Measurements from ENCODE around the gene KIF17.
A peak's percentile ranks its signal among the peaks of the same experiment; 100 is the strongest.

KIF17 gene

DNA sequence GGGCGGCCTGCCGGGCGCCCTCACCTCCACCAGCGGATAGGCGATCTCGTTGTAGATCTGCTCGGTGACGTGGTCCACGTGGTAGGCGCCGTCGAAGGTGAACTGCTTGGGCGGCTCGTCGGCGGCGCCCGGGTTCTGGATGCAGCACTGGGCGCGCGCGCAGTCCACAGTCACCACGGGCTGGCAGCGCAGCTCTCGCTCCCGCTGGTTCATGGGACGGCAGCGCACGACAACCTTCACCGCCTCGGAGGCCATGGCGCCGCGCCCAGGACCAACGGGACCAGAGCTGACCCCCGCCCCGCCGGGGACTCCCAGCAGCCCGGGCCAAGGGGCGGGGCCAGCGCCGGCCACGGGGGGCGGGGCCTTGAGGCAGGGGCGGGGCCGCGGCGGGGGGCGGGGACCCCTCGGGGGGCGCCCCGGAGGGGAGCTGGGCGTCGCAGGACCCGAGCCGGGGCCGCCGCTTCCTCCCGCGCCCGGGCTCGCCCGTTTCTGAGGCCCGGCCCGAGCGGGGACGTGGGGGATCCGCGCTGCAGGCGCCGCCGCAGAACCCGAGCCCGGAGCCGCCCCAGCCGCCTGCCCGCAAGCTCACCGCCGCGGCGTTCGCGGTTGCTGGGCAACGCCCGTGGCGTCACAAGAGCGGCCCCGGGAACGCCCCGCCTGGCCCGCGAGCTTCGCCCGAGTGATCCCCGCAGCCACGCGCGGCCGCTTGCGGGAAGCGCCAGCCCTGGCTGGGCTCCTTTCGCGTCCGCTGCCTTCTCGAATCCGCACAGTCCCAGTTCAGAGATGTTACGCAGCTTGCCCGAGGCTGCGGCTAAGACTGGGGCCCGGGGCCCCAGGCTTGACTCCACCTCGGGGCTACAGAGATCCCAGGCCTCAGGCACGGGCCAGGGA, at the start of gene KIF17:
Gene KIF17 (minus strand): TSS at position 556 of the 891 bp plus-strand sequence. CDS start 301 bp downstream, at position 255.
- DNase-seq, result peak; percentile 47 to 75

DNA sequence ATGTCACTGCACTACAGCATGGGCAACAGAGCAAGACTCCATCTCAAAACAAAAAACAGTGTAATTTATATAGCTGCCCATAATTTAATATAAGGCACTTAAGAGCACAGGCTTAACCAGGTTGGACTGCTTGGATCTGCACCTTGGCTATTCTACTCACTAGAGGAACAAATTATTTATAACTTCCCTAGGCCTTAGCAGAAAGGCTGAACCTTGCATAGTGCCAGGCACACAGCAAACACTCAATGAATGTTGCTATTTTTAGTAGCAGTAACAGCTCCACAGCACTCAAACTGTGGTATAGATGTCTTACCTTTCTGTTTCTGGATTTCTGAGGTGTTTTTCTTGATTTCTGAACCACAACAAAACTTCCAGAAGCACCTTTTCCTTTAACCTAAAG, 49.5 kb upstream of the KIF17 start:
- no peak for DNase-seq

DNA sequence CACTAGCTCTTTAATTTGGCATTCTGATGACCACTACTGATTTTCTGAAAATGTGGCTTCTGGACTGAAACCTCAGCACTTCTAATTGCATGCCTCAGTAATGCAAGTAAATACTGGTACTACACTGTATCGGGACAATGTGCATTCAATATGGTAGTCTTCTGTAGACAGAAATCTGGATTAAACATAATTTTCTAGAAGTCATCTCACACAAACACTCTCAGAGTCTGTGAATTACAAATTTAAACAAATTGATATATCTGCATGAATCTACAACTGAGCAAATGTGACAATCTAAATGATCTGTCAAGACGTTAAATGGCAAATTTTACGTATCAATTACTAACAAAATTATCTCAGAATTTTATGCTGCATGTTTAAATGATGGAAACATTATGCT, 45.6 kb upstream of the KIF17 start:
- DNase-seq, result no peak

DNA sequence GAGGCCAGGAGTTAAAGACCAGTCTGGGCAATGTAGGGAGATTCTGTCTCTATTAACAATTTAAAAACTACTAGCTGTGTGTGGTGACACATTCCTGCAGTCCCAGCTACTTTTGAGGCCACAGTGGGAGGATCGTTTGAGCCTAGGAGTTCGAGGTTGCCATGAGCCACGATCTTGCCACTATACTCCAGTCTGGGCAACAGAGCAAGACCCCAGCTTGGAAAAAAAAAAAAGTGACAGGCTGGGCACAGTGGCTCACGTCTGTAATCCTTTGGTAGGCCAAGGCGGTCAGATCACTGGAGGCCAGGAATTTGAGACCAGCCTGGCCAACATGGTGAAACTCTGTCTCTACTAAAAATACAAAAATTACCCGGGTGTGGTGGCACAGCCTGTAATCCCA, 42.5 kb upstream of the KIF17 start:
- no peak for DNase-seq

DNA sequence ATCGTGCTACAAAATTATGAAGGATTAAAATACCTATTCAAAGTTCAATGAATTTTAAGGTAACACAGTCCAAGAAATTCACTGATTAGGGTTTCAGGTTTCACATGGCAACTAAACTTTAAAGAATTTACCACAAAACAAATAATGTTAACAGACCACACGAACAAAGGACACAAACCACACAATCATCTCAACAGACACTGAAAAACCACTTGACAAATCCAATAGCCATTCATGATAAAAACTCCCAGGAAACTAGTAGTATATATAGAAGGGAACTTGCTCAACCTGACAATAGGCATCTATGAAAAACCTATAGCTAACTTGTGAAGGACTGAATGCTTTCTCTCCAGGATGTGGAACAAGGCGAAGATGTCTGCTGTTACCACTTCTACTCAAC, 35.8 kb upstream of the KIF17 start:
- DNase-seq, result no peak

DNA sequence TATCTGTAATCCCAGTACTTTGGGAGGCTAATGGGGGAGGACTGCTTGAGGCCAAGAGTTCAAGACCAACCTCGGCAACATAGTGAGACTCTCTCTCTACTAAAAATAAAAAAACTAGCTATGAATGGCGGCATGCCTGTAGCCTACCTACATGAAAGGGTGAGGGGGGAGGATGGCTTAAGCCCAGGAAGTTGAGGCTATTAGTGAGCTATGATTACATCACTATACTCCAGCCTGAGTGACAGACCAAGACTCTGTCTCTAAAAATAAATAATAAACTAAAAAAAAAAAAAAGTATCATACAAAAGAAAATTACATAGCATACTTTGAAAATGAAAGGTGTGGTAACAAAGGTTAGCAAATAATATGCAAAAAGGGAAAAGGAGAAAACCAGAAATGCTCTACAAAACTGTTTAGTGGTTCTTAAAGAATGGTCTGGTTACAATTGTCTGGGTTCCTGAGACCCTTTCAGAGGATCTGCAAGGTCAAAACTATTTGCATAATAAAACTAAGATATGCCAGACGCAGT, 33.7 kb upstream of the KIF17 start:
- no peak for DNase-seq

DNA sequence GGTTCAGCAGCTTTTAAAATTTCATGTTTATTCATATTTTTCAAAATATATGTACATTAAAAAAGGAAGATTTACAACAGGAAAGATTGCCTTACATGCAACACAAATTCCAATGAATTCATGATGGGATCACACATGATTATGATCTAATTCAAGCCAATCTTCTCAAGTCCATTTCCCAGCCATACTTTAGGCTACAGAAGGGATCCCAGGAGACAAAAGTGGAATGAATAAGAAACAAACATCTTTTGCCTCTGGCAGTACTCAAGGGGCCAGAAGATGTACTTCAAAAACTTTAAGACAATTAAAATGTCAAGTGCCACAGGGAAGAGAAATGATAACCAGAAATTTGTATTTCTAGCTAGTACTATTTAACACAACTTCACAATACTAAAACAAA, 24.9 kb upstream of the KIF17 start:
- no peak for DNase-seq

DNA sequence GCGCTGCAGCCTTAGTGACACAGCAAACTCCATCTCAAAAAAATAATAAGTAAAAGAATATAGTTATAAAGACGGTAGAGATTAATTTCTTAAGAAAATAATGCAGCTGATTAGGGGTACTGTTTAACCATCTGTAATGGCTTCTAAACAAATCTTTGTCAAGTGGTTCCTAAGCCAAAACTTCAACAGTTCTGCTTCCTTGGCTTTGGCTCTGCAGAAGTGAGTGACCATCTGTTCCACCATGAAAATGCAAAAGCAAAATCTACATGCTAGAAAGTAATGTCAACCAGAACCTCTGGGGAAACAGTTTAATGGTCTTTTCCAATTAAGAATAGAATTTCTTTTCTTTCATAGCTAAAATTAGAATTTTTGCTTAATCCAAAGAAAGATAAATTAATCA, 23.0 kb upstream of the KIF17 start:
- no peak for DNase-seq

DNA sequence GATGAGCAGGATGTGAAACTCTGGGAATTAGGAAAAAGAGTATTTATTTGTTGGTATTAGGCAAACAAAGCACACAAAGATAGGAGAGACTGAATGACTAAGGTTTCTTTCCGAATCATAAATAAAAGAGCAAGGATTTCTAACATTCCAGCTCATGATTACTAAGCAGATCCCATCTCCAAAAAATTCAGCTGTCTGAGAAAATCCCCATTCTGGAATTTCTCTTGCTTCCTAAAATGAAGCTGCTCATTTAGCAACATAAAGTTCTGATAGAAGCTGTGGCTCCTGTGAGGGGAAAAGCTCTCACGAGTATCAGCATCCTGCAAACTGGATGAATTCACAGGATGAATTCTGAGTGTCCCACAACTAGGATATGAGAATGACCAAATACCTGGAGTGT, 21.4 kb upstream of the KIF17 start:
- no peak for DNase-seq

DNA sequence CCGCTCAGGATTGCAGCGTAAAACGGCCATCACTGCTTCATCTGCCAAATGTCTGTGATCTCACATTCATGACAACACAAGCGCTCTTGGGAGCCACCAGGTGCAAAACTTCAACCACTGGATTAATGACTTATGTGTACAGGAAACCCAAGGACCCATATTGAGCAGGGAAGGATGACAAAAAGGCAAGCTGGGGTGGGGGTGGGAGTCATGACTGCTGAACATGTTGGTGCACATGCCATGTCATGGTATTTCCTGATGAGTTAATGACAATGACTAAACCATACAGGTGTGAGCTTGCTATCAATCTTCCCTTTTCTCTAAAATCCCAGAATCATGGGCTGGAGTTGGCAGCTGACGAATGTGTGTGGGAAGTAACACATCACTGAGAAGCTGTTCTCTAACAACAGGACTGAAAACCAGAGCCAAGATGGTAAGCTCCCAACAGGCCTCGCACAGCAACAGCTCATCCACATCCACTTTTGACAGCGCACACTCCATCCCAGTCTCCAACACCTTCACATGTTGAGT, 17.8 kb upstream of the KIF17 start:
- no peak for DNase-seq

DNA sequence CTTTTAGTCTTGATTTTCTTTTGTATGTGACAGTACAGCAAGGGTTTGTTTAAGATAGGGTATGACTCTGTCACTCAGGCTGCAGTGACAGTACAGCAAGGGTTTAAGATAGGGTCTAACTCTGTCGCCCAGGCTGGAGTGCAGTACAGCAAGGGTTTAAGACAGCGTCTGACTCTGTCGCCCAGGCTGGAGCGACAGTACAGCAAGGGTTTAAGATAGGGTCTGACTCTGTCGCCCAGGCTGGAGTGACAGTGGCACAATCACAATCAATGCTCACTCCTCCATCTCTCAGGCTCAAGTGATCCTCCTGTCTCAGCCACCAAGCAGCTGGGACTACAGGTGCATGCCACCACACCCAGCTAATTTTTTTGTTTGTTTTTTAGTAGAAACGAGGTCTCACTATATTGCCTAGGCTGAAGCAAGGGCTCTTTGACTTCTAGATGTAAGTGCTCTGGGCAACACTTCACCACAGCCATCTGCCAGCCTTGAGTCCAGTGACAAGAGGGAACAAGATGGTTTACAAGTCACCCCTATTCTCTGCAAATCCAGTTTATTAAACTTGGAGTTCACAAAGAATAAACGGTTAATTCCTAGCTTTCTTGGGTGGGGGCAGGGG, 15.7 kb upstream of the KIF17 start:
- DNase-seq, result no peak

DNA sequence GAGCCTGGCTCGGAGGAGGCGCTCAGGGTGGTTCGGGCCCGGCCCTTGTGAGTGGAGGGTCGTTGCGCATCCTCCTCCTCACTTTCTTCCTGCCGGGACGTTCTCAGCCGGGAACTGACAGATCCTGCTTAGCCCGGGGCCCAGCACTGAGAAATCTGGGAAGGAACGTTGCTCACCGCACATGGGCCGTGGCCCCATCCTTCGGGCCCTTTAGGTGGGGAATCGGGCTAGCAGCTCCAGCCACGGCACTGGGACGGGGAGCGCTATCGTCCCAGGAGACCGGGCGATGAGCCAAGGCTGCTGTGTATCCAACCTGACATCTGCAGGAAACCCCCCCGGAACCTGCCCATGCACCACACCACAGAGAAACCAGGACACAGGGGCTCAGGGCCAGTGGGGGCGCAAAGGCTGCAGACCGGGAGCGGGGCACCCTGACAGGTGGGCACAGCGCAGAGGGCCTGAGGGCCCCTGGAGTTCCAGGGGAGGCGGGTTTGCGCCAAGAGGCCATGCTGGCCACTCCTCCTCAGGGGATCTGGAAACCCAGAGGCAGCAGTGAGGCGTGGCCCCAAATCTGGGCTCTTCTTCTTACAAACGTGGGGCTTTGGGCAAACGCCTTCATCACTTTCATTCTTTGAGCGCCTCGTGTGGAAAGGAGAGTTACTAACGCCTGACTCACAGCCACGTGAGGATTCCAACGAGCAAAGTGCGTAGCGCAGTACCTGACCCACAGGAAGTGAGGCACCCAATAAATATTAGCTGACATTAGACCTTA, 15.0 kb upstream of the KIF17 start, which contains the start of gene SH2D5:
Gene SH2D5 (minus strand): TSS at position 116 of the 772 bp plus-strand sequence. CDS start 4,659 bp downstream, outside the sequence.
- DNase-seq, result no peak

DNA sequence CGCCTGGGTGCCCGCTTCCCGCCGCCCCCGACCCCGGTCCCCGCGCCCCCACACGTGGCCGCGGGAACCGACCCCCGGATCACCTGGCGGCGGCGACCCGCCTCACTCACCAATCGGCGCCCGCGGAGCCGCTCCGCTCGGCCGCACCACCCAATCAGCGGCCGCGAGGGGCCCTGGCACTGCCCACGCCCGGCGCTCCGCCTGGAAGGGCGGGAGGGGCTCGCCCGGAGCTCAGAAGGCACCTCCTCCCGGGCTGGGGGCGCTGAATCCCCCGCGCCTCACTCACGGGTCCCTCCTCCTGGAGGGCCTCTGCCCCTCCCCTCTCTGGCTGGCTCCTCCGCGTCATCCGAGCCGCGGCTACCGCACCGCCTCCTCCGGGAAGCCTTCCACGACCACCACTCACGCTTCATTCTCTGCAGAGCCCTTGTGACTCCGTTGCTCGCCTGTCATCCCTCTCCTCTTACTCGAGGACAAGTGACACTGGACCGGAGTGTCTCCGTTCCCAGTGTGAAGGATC, 14.3 kb upstream of the KIF17 start:
- peak; percentile 64 to 67 for DNase-seq

DNA sequence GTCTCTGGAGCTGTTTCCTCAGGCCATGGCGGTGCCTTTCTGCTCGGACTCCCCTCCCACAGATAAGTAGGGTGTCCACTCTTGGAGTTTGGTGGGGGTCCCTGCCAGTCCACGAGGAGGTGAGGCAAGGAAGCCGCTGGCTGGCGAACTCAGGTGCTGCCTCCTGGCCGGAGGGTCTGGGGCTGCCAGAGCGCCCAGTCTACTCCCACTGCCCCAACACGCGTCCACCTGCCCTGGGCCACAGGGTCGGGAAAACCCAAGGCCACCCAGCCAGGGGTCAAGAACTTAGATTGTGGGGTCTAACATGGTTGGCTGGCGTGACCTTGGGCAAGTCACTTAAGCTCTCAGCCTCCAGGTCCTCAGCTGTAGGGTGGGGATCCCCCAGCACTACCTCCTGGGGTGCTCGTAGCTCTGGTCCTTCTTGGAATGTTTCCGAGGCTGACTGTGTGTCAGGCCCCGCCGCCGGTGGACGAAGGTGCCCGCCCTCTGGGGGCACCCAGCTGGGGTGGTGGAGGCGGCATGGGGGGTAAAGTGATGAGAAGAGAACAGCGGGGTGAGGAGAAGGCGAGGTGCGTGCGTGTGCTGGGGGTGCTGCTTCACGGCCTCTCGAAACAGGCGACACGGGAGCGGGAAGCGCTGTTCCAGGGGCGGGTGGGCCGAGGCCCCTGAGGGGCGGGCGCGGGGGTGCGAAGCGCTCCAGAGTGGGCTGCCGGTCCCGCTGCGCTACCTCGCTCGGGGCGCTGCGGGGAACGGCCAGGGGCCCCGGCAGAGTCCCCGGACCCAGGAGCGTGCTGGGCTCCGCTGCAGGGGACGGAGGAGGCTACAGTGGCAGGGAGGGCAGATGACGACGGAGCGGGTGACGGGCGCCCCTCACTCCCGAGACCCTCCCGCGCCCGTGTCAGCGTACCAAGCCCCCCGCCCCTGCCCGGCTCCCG, 13.5 kb upstream of the KIF17 start:
- no peak for DNase-seq

DNA sequence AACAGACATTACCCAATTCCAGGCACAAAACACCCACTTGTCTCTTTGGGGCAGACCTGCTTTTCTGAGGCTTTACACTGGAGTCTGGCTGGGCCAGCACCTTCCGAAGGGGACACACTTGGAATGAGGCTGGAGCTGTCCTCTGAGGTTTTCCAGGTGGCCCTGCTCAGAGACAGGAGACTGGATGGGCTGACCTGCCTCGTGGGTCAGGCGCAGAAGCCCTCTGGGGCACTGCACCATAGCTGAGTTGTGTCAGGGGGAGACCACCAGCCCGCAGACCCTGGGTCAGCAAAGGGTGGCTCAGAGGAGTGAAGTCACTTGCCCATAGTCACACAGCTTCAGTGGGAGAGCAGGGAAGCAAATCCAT, 12.9 kb upstream of the KIF17 start:
- no peak for DNase-seq

DNA sequence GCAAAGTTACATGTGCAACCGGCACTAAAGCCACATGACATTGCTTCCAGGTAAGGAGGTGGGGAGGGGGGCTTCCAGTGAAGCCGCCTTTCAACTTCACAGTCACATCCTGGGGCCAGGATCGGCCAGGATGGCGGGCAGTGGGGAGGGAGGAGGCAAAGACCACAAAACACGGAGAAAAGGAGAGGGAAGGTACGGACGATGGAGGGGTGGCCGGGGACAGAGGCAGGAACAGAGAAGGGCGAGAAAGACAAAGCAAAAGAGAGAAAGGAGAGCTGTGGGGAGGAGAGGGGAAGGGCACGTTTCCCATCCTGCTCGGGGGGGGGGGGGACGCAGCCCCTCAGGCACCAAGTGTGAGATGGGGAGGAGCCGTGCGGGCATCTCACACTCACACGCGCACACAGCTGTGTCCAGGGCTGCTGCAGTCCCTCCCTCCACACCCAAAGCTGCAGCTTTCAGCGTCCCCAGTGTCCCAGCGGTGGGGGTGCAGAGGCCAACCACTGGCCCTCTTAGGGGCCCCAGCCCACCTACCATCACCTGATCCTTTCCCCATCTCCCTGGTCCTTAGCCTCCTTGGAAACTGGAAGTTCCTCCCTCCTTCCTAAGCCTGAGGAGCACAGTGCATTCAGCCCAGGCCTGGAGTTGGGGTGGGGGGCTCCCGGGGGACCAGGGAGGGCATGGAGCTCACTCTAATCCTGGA, 12.3 kb upstream of the KIF17 start:
- DNase-seq, result no peak

DNA sequence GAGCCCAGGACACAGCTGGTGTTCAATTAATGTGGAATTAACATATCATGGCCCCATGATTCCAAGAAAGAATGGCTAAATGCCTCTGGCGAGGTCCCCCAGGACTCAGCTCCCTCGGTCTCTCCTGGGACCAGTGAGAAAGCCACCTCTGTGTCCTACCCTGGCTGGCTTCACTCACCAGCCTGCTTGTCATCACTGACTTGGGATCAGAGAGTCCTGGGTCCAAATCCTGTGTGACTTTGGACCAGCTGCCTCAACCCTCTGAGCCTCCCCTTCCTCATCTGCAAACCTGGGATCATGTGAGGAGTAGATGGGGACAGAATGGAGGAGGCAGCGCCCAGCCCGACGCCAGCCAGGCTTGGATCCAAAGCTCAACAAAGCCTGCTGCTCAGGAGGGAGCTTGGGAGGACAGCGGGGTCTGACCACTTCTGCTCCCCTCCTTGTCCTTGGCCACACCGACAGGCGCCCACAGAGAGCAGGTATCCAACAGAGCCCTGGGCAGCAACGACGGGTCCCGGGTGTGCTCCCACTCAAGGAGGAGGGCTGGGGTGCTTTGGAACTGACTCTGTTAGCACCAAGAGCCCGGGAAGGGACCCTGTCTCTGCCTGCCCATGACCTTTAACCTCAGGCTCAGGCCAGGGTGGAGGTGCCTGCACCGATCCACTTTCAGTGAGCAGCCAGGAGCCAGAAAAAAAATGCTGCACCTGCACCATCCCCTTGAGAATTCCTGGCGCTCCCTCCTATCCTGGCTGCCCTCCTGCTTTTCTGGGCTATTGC, 11.5 kb upstream of the KIF17 start:
- no peak for DNase-seq

DNA sequence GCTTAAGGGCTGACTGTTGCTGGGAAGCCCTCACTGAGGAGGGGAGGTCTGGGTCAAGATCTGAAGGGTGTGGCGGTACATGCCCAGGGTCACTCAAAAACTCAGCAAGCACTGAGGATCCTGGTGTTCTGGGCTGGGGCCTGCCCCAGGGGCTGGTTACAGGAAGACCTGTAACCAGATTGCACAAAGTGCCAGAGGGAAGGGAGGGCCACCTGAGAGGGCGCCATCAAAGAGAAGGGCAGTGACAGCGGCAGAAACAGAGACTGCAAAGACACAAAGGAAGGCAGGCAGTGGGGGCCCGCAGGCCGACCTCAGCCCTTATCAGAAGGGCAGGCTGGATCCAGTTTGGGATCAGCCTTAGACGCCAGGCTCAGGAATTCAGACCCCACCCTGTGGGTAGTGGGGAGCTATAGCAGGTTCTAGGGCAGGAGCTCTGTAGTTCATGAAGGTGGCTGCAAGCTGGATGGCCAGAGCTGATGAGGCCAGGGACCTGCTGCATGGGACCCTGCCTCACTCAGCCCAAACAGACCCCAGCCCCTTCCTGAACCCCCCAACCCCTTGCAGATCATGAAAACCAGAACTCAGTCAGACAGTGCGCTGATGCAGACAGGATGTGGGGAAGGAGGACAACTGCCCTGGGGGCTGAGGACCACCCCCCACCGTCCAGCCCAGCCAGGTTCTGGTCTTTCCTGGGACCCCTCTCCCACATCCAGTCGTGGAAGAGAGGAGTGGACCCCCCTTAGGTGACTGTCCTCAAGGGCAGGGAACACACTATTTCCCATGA, 10.8 kb upstream of the KIF17 start:
- DNase-seq, result no peak

DNA sequence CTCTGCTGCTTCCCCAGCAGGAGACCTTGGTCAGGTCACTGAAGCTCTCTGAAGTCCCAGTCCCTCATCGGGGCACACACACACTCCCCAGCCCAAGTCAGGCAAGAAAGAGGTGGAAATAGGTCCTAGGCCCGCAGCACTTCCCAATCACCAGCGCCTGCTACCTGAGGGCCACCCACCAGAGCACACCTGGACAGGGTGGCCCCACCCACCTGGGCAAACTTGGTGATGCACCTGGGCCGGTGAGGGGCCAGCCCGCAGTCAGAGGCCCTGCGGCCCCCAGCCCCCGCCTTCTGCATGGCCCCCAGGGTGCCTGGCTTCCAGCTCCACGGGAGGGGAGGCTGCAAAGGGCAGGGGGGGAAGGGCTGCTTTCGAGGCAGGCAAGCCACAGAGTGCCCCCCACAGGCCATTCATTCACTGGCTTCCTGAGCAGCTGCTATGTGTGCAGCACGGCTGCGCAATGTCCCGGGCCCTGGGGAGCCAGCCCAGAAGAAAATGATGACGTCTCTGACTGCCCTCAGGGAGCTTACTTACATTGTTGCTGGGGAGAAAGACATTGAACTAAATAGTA, 10.0 kb upstream of the KIF17 start:
- DNase-seq, result no peak
